Activated CD4-positive, CD25-positive, alpha-beta regulatory T cell (primary cell): ENCODE data around the gene INTS2.
"Not testable (repeated sequence)": the region's sequence is repeated elsewhere in the genome, so short reads cannot be mapped to it uniquely, and the experiment has no call there.

Experiments
- DNase-seq, 4 experiments: peaks; one replicate each; lab custom pipeline; 2025; lab: John Stamatoyannopoulos, UW

INTS2 gene

DNA sequence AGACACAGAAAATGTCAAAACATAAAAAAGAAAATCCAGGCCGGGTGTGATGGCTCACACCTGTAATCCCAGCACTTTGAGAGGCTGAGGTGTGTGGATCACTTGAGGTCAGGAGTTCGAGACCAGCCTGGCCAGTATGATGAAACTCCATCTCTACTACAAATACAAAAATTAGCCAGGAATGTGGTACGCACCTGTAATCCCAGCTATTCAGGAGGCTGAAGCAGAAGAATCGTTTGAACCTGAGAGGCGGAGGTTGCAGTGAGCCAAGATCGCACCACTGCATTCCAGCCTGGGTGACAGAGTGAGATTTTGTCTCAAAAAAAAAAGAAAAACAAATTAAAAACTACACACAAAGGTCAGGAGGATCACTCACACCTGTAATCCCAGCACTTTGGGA is 40.0 kb downstream of the INTS2 start:
- not testable (repeated sequence) for DNase-seq

DNA sequence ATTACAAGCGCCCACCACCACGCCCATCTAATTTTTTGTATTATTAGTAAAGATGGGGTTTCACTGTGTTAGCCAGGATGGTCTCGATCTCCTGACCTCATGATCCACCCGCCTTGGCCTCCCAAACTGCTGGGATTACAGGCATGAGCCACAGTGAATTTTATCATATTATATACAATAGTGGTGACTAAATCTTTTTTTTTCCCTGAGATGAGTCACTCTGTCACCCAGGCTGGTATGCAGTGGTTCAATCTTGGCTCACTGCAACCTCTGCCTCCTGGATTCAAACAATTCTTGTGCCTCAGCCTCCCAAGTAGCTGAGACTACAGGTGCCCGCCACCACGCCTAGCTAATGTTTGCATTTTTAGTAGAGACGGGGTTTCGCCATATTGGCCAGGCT is 41.9 kb downstream of the INTS2 start:
- not testable (repeated sequence) for DNase-seq

DNA sequence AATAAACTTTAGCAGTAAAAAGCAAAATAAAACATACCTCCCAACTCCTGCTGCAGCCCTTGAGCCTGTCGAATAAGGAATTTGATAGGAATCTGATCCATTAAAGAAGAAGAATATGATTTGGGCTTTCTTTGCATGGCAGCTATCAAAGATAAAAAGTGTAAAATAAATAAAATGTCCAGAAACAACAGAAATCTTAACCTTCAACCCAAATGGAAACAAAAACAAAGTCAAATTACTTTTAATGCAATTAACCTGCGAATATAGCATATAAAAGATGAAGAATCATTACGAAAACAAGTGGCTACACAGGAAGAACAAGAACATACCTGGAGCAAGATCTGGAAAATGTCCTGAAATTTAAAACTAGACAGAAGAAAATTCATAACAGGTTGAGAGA is 42.9 kb downstream of the INTS2 start:
- no peak for DNase-seq

DNA sequence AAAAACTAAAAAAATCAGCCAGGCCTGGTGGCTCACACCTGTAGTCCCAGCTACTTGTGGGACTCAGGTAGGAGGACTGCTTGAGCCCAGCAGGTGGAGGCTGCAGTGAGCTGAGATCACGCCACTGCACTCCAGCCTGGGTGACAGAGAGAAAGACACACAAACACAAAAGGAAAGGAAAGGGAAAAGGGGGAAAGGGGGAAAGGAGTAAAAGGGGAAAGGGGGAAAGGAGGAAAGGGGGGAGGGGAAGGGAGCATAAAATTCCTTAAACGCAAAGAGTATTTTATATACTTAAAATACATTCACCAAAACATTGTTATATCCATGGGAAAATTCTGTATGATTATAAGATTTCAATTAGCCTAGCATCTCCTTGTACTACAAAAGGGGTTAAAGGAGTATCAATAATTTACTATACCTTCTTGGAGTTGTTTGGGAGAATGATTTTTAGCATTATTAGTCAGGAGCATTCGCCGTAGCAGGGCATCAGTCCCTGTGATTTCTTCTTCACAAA is 47.1 kb downstream of the INTS2 start:
- DNase-seq = no peak

DNA sequence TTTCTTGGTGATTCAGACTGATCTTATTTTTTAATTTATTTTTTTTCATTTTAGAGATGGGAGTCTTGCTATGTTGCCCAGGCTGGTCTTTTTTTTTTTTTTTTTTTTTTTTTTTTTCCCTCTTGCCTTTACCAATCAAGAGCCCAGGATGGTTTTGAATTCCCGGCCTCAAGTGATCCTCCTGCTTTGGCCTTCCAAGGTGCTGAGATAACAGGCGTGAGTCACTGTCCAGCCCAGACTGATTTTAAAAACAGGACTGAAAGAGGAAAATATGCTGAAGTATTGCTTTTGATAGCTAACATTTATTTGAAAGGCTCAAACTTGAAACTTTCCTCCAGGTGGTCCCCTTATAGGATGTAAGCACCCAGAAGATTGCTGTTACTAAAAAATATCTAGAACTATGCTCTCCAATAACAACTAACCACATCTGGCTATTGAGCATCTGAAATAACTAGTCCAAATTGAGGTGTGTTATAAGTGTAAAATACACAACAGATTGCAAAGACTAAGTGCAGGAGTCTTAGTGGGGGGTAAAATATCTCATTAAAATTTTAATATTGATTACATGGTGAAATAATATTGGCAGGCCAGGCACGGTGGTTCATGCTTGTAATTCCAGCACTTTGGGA is 48.7 kb downstream of the INTS2 start:
- no peak for DNase-seq

DNA sequence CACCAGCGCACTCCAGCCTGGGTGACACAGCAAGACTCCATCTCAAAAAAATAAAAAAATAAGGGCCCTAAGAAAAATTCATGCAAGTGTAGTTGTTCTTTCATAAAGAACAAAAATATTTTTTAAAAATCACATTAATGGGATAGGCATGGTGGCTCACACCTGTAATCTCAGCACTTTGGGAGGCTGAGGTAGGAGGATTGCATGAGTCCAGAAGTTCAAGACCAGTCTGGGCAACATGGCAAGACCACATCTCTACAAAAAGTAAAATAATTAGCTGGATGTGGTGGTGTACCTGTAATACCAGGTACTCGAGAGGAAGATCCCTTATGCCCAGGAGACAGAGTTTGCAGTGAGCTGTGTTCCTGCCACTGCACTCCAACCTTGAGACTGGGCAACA is 49.3 kb downstream of the INTS2 start:
- no peak for DNase-seq

DNA sequence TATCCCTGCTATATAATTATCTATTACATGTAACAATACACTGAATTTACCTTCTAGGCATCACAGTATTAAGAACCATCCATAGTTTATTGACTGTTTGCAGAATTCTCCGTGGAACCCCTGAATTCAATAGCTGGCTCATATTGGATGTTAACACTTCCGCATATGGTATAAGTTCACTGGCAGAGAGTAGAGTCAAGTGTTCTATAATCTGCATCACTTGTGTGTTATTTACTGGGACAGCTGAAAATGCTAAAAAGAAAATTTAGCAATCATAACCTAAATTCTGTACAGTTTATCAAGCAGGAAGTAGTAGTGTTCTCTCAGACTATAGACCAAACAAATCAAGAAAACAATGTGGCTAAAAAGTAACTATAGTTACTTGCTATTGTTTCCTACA is 49.9 kb downstream of the INTS2 start:
- no peak for DNase-seq

DNA sequence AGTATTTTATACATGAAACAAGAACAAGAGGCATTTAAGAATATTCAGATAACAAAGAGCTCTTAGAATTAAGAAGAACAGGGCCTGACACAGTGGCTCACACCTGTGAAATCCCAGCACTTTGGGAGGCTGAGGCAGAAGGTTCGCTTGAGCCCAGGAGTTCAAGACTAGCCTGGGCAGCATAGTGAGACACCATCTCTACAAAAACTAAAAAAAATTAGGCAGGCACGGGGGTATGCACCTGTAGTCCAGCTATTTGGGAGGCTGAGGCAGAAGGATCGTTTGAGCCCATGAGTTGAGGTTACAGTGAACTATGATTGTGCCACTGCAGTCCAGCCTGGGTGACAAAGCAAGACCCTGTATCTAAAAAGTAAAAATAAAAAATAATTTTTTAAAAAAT is 52.0 kb downstream of the INTS2 start:
- DNase-seq = no peak

DNA sequence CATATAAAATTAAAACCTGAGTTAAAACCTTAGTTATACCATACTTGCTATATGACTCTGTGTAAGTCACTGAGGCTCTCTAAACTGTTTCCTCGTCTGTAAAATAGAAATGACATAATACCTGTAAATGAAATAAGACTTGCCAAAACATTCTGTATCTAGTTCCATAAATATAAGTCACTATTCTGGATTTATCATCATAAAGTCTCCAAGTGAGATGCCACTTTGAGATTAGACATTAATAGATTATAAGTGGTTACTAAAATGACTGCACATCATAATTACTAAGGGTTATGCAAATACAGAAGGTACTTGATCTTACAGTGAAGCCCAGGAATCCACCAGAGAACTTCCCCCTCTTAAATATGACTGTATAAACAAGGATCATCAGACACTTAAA is 52.5 kb downstream of the INTS2 start:
- DNase-seq = no peak

DNA sequence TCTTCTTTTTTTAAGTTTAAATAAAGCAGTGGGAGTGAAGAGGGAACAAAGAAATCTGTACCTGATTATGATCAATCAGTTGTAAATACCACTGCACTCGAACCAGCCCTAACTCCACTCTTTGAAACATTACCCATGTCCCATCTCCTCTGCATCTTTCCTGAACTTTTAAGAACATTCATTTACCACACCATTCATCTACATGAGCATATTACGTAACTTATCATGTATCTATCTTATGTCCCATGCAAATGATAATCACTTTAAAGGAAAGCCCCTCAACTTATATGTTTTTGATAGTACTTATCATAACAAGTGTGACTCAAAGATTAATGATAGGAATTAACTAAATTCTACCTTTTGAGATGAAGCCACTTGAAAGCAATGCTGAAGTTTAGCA is 53.7 kb downstream of the INTS2 start:
- no peak for DNase-seq

DNA sequence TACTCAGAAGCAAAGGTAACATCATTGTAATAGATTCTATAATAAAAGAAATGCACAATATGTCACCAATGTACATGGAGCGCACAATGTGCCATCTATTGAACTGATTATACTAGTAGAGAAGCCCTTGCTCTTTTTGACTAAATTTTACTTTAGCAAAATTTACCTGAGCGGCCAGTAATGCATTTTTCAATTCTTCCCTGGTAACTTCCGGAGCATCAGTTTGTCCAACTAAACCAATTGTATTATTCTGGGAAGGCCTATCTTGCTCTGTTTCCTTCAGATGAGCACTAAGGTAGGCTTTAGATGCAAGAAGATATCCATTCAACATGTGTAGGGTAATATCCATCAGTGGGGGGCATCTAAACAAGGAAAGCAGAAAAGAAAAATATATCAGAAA is 55.7 kb downstream of the INTS2 start:
- DNase-seq = no peak

DNA sequence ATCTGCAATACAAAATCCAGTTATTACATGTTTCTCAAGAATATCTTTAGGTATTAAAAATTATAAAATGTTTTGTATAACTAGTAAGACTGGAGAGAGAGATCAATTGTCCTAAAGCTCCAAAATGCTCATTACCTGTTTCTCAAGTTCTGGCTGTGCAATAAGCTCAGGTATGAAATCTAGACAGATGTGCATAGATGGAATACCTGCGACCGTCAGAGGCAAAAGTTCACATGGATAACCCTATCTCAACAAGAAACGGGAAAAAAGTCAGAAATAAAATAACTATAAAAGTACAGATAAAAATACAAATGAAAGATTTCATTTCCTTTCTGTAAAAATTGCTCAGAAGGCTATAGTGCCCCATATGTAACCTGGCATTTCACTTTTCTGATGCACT is 58.6 kb downstream of the INTS2 start:
- no peak for DNase-seq

DNA sequence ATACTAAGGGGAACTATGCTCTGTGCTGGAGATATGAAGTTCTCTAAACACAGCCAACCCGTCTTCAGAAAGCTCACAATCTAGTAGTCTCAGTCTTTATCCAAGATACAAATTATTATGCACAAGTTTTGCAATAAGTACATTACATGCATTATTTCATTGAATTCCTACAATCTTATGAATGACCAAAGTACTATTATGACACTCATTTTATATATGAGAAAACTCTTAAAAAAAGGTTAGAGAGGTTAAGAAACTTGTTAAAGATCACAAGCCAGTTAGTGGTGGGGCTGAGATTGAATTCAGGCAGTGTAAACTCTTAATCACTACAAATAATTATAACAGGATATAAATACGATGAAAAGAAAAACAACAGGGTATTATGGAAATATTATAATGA is 59.7 kb downstream of the INTS2 start:
- no peak for DNase-seq

DNA sequence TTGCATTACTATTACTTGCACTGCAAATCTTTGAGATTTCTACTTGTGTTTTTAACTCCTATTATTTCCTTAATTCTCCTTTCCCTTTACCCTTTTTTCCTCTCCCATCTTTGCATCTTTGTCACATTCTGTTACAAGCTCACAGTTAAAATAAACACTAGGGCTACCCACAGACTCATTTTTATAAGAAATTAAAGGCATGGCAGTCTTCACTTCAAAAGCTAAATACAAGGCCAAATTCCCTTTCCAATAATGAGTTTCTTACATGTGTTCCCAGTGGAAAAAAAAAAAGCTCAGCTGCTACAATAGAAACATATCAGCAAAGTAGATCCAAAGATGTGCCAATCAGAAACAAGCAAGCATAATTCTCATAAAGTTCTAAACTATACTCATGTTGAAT is 60.7 kb downstream of the INTS2 start:
- no peak for DNase-seq

DNA sequence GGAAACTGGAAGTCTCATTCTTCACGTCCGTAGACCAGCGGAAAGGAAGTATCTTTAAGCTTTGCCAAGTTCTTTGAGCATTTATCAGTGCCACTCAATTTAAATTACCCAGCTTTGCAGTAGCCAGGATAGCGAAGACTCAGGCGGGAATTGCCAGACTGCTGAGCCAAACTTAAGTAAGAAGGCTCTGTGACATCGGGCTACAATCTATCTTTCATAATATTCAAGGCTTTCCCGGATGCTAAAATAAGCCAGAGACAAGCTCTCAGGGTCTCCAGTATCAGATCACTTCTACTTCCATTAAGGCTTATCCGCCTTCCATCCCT is 64.0 kb downstream of the INTS2 start:
- no peak for DNase-seq

DNA sequence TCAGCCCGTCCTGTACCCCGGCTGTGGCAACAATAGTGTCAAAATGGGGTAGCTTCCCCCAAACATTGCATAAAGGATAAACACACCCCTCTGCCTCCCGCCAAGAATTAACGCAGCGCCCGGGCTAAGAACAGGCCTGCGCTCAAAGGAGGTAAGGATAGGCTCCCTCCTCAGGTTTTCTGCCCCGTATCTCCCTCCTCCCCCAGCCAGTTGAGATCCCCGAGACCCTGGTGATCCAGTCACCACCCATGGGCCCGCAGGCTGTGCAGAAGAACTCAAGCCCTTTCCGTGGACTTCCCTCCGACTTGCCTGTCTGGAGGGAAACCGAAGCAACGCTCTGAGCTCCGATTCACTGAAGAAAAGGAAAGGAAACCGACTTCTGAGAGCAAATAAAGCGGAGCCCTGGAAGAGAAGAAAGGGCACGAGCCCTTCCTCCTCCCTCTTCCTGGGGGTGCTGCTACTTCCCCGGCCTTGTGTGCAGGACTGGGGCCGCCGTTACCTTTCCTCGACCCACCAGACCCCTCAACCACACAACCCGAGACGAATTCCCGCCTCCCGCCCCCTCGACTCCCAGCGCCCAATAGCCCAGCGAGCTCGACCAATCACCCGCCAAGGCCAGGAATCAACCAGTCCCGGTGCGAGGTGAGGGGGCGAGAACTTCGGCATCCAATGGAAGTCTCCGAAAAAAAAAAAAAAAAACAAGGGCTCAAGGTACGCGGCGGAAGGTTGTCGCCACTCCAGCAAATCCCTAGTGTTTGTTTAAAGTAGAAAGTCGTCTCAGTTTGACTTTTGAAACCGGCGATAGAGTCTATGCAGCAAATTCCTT is 64.6 kb downstream of the INTS2 start, which contains the start of gene BRIP1:
BRIP1 (minus strand) TSS at position 554 of the 826 bp plus-strand sequence. CDS start 1,989 bp downstream, outside the sequence.
- peak; percentile 73 to 80 (median 74) for DNase-seq

DNA sequence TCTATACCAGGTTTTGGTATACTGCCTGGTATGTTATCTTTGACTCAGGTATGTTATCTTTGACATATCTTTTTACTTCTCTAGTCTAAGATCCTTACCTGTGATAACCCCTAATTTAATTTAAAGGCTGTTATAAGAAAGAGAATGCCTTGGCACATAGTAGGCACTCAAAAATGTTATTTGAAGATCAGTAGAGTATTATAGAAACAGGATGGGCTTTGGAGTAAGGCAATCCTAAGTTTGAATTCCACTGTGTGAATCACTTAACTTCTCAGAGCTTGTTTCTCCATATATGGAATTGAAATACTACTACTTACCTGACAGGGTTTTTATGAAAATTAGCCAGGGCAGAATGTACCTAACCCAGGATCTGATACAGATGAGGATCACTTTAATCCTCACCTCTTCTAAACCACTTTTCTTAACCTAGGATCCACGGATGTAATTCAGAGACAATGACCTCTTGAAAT is 65.6 kb downstream of the INTS2 start:
- DNase-seq = no peak

DNA sequence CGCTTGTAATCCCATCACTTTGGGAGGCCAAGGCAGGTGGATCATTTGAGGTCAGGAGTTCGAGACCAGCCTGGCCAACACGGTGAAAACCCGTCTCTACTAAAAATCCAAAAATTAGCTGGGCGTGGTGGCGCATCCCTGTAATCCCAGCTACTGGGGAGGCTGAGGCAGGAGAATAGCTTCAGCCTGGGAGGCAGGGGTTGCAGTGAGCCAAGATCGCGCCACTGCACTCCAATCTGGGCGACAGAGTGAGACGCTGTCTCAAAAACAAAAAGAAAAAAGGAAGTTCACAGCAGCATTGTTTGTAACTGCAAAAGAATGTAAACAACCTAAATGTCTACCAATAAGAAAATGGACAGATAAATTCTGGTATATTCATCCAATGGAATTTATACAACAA is 67.4 kb downstream of the INTS2 start:
- DNase-seq = not testable (repeated sequence)

DNA sequence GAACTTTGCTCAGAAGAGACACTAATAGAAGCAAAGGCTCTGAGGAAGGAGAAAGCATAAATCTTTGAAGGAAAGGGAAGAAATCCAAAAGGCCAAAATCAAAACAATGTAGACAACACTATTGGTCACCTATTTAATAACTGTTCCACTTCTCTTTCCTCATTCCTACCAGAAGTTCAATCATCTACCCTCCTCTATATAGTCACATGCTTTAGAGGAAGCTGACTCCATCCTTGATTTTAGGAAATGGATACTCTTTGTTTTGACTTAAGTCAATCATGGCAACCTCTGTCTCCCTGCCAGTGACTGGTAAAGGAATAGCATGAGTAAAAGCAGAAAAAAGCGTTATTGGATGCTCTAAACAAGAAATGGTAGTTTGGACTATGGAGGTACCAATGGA is 71.7 kb downstream of the INTS2 start:
- DNase-seq = no peak

DNA sequence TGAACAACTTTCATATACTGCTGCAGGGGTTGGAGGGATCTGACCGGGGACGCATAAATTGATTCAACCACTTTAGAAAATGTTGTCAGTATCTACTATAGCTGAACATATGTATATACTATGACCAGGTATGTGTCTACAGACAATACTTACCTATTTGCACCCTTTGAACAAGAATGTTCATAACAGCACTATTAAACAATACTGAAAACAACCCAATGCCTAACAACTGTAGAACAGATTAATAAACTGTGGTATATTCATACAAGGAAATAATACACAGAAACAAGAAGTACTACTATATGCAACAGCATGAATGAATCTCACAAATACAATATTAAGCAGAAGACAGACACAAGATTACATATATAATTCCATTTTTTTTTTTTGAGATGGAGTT is 74.9 kb downstream of the INTS2 start:
- DNase-seq = no peak

DNA sequence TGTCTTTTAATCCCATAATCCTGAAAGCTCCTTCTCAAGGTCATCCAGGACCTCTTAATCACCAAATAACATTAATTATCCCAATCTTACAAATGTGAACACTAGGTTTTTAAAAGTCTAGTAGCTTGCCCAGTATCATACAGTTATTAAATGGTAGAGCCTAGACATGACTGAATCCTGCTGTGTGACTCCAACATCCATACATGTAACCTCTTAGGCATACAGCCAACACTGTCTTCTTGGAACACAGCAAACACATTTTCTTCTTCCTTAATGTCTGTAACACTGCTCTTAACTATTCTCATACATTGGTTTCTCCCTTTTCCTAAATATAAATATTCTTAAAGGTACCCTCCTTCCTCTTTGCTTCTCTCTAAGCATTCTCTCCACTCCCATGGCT is 78.1 kb downstream of the INTS2 start:
- DNase-seq = no peak

DNA sequence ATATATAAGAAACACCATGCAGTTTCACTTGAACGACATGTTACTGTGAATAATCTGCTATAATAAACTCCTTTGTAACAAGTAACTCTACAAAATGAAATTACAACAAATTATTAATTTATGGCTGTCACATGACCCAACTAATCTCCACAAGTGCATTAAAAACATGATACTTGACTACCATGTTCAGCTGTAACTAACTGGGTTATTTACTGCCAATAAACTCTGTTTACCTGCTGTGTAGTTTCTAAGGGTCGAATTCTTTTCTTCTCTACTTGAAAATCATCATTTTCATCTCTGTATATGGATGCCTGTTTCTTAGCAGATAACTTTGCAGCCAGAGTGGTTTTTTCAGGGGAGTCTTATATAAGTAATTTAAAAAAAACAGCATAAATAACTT is 78.9 kb downstream of the INTS2 start:
- no peak for DNase-seq

DNA sequence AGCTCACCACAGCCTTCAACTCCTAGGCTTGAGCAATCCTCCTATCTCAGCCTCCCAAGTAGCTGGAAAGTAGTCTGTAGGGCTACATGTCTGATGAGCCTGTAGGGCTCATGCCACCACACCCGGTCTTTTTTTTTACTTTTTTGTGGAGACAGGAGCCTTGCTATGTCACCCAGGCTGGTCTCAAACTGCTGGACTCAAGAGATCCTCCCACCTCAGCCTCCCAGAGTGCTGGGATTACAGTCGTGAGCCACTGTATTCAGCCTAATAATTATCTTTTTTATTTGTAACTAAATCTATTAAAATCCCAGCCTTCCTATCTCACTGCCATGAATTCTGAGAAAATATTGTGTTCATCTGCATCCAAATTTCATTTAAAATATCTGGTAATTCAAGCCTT is 79.5 kb downstream of the INTS2 start:
- no peak for DNase-seq

DNA sequence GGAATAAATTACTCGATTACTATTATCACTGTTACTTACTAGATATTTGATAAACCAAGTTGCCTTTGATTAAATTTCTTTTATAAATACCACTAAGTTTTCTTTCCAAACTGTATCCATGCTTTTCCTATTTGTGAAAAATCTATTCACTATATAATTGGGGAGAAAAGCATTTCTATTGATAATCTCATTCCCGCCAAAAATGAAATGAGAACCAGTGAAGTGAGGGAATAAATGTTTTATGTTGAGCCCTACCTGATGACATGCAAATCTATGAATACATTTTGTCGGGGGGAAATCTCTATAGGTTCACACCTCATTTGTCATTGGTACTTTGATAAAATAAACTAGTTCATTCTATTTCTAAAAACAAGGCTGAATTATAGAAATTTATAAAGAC is 80.1 kb downstream of the INTS2 start:
- no peak for DNase-seq
